Activated CD4-positive, alpha-beta memory T cell treated with anti-CD3 and anti-CD28 coated beads, Interleukin-2, amount 10 ng/mL, durations not matched to agents 7 days and 5 days (primary cell): ENCODE data around the gene LLCFC1. TPM values are rescaled to one million over a fixed set of nuclear protein-coding genes. Genes with fewer than 3 reads are reported as not detected.

Experiments used
- total RNA-seq, 2 experiments: library from RNA; stranded (reverse); gene quantifications; one replicate each; pipeline ENCODE4 v1.2.3, GENCODE V29; 2021

LLCFC1 gene
- total RNA-seq, 2 experiments from 2014 or later, result not detected

Other genes with a start within 250 kb of the LLCFC1 start
- not detected for gene PRSS1, start 190.0 kb upstream of the LLCFC1 start, total RNA-seq
- gene PRSS2, start 168.5 kb upstream of the LLCFC1 start, total RNA-seq, result not detected
- 1 to 10 TPM; 5.7 to 7.0 TPM for gene EPHB6, start 84.4 kb upstream of the LLCFC1 start, total RNA-seq
- gene TRPV6, start 53.7 kb upstream of the LLCFC1 start, total RNA-seq, result not detected
- not detected for gene TRPV5, start 5.7 kb upstream of the LLCFC1 start, total RNA-seq
- gene KEL, start 22.9 kb downstream of the LLCFC1 start, total RNA-seq, result 1 to 10 TPM in 1 of 2 experiments, under 1 TPM in 1; 0.30 to 1.1 TPM
- gene OR9A2, start 87.6 kb downstream of the LLCFC1 start, total RNA-seq, result not detected
- gene OR6V1, start 112.9 kb downstream of the LLCFC1 start, total RNA-seq, result not detected
- gene PIP, start 192.6 kb downstream of the LLCFC1 start, total RNA-seq, result not detected
- gene TAS2R39, start 243.9 kb downstream of the LLCFC1 start, total RNA-seq, result not detected